GM21619 (cell line): ENCODE measurements around the gene OOSP1.
"Not testable (repeated sequence)": the region's sequence is repeated elsewhere in the genome, so short reads cannot be mapped to it uniquely, and the experiment has no call there.

Experiments
- ATAC-seq: cut with Tn5 transposase; IDR thresholded peaks from one replicate; pipeline ENCODE4 v1.9.1; 2021; ENCODE audit not compliant: unreplicated experiment

The OOSP1 gene

GRCh38 chr11:59938132-59938531 lies at the start of gene OOSP1:
Gene OOSP1 (plus strand): TSS chr11:59938432. CDS start chr11:59938455, 23 bp downstream.
- ATAC-seq: no peak

- ATAC-seq: no peak
These were observed 46.5 kb upstream of the OOSP1 start for GRCh38 chr11:59891781-59892181.

- no peak for ATAC-seq
These were observed 43.6 kb upstream of the OOSP1 start for GRCh38 chr11:59894616-59895015.

GRCh38 chr11:59898046-59898445 lies 40.2 kb upstream of the OOSP1 start:
- ATAC-seq: no peak

- no peak for ATAC-seq
These were observed 39.6 kb upstream of the OOSP1 start for GRCh38 chr11:59898650-59899049.

GRCh38 chr11:59899532-59899931 lies 38.7 kb upstream of the OOSP1 start:
- ATAC-seq: no peak

- ATAC-seq: no peak
These were observed 37.7 kb upstream of the OOSP1 start for GRCh38 chr11:59900366-59901126.

- no peak for ATAC-seq
These were observed 36.9 kb upstream of the OOSP1 start for GRCh38 chr11:59901306-59901705.

GRCh38 chr11:59903569-59903968 lies 34.7 kb upstream of the OOSP1 start:
- not testable (repeated sequence) for ATAC-seq

GRCh38 chr11:59918480-59918879 lies 19.8 kb upstream of the OOSP1 start:
- no peak for ATAC-seq

- ATAC-seq: no peak
These were observed 19.1 kb upstream of the OOSP1 start for GRCh38 chr11:59918987-59919589.

GRCh38 chr11:59923813-59924212 lies 14.4 kb upstream of the OOSP1 start:
- ATAC-seq: no peak

GRCh38 chr11:59931688-59932087 lies 6.5 kb upstream of the OOSP1 start:
- ATAC-seq: no peak

- ATAC-seq: no peak
These were observed 486 bp downstream of the OOSP1 start for GRCh38 chr11:59938718-59939117.

- no peak for ATAC-seq
These were observed 1.2 kb downstream of the OOSP1 start for GRCh38 chr11:59939482-59939881.

- no peak for ATAC-seq
These were observed 2.9 kb downstream of the OOSP1 start for GRCh38 chr11:59941091-59941490.

- no peak for ATAC-seq
These were observed 5.9 kb downstream of the OOSP1 start for GRCh38 chr11:59943997-59944714.

GRCh38 chr11:59944720-59945119 lies 6.5 kb downstream of the OOSP1 start:
- no peak for ATAC-seq

- ATAC-seq: no peak
These were observed 15.4 kb downstream of the OOSP1 start for GRCh38 chr11:59953463-59954218.

- ATAC-seq: no peak
These were observed 16.1 kb downstream of the OOSP1 start for GRCh38 chr11:59954219-59954847.

GRCh38 chr11:59957094-59957493 lies 18.9 kb downstream of the OOSP1 start:
- ATAC-seq: no peak
